OCI-LY7 (cell line): ENCODE measurements around the gene PRKCA.

Experiments
- CTCF ChIP-seq: fragments of 200-600 bp; sonication (generic); conservative IDR thresholded peaks from 2 replicates; pipeline ENCODE4 v1.5.1; 2014; ENCODE audit warnings: mild to moderate bottlenecking, antibody characterized with exemption, low read length, moderate library complexity, mixed read lengths
- EZH2phosphoT487 ChIP-seq: fragments of 200-600 bp; sonication (generic); IDR thresholded peaks from 2 replicates; pipeline ENCODE4 v1.6.1; 2018; ENCODE audit warnings: low read depth, borderline replicate concordance, mild to moderate bottlenecking, mixed run types, antibody characterized with exemption, low read length, moderate library complexity, mixed read lengths

GRCh38 chr17:66341462-66341861, 39.0 kb downstream of the PRKCA start:
- no peak for TF ChIP-seq CTCF
- no peak for TF ChIP-seq EZH2phosphoT487
